ENCODE measurements around the gene LDLRAD4.

- TF ChIP-seq, protein P1, sequence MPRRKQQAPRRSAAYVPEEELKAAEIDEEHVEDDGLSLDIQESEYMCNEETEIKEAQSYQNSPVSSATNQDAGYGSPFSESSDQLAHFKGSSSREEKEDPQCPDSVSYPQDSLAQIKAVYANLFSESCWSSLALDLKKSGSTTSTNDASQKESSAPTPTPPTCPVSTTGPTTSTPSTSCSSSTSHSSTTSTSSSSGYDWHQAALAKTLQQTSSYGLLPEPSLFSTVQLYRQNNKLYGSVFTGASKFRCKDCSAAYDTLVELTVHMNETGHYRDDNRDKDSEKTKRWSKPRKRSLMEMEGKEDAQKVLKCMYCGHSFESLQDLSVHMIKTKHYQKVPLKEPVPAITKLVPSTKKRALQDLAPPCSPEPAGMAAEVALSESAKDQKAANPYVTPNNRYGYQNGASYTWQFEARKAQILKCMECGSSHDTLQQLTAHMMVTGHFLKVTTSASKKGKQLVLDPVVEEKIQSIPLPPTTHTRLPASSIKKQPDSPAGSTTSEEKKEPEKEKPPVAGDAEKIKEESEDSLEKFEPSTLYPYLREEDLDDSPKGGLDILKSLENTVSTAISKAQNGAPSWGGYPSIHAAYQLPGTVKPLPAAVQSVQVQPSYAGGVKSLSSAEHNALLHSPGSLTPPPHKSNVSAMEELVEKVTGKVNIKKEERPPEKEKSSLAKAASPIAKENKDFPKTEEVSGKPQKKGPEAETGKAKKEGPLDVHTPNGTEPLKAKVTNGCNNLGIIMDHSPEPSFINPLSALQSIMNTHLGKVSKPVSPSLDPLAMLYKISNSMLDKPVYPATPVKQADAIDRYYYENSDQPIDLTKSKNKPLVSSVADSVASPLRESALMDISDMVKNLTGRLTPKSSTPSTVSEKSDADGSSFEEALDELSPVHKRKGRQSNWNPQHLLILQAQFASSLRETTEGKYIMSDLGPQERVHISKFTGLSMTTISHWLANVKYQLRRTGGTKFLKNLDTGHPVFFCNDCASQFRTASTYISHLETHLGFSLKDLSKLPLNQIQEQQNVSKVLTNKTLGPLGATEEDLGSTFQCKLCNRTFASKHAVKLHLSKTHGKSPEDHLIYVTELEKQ (CRISPR knock-in tag; IDR thresholded peaks at IDR 0.05), result no peak
- no peak for TF ChIP-seq RREB1 (CRISPR knock-in tag; IDR thresholded peaks at IDR 0.05)
- no peak for TF ChIP-seq ZNF274 (IDR thresholded peaks at IDR 0.05; ENCODE audit: borderline replicate concordance, low read depth, low read length)
These were observed 183.3 kb downstream of the LDLRAD4 start for GRCh38 chr18:13401826-13402225.

Data from K562 (cell line).